Liver (tissue), 9 donors: ENCODE results near the gene TMEM132E. TPM values are rescaled to one million over a fixed set of nuclear protein-coding genes. Genes with fewer than 3 reads are reported as not detected.

Experiments used
- DNase-seq: peaks from one replicate; pipeline ENCODE4 v3.0.0-alpha.2; 2017; ENCODE audit warnings: low spot score
- H3K27ac ChIP-seq, 2 donors: one replicate each; pipeline ENCODE4 v1.7.0; 2013; ENCODE audit warnings: inconsistent platforms in 2 of 2, low read length in 2 of 2, control low read depth in 1 of 2, low read depth in 1 of 2, mild to moderate bottlenecking in 1 of 2
- H3K27me3 ChIP-seq, 4 donors: one replicate each; pipeline versions ENCODE4 v1.6.1 to v1.7.0; 2013; ENCODE audit warnings: low read length in 3 of 4, inconsistent platforms in 1 of 4, mild to moderate bottlenecking in 1 of 4, moderate library complexity in 1 of 4; ENCODE audit not compliant: control insufficient read depth in 4 of 4, insufficient read depth in 4 of 4
- H3K36me3 ChIP-seq, 4 donors: one replicate each; pipeline versions ENCODE4 v1.6.1 to v1.7.0; 2013; ENCODE audit warnings: low read length in 3 of 4, mild to moderate bottlenecking in 3 of 4, low read depth in 1 of 4, moderate library complexity in 1 of 4; ENCODE audit not compliant: control insufficient read depth in 4 of 4, insufficient read depth in 3 of 4
- H3K4me1 ChIP-seq, 4 donors: one replicate each; pipeline versions ENCODE4 v1.6.1 to v1.7.0; 2013; ENCODE audit warnings: low read length in 3 of 4, mild to moderate bottlenecking in 3 of 4, moderate library complexity in 1 of 4; ENCODE audit not compliant: control insufficient read depth in 4 of 4, insufficient read depth in 4 of 4
- H3K4me3 ChIP-seq, 3 donors: one replicate each; pipeline versions ENCODE4 v1.6.1 to v1.7.0; 2013; ENCODE audit warnings: low read length in 3 of 3, control low read depth in 1 of 3, low read depth in 1 of 3, mild to moderate bottlenecking in 1 of 3
- H3K9ac ChIP-seq, 2 donors: one replicate each; pipeline ENCODE4 v1.7.0; 2013; ENCODE audit warnings: low read length in 2 of 2, mild to moderate bottlenecking in 2 of 2, moderate library complexity in 2 of 2, control low read depth in 1 of 2, low read depth in 1 of 2
- H3K9me3 ChIP-seq, 4 donors: one replicate each; pipeline versions ENCODE4 v1.6.1 to v1.7.0; 2013; ENCODE audit warnings: low read length in 3 of 4; ENCODE audit not compliant: control insufficient read depth in 4 of 4
- EGR1 ChIP-seq, 2 donors: IDR thresholded peaks; 2 replicates each; pipeline ENCODE4 v1.6.1; 2016 to 2018; ENCODE audit warnings: antibody characterized with exemption in 2 of 2, low read depth in 2 of 2
- FOXA1 ChIP-seq: IDR thresholded peaks from 2 replicates; pipeline ENCODE4 v1.6.1; 2016; ENCODE audit warnings: antibody characterized with exemption
- FOXA2 ChIP-seq: IDR thresholded peaks from 2 replicates; pipeline ENCODE4 v1.6.1; 2016; ENCODE audit warnings: antibody characterized with exemption
- GABPA ChIP-seq, 2 donors: IDR thresholded peaks in 1 of 2; conservative IDR thresholded peaks in 1 of 2; 2 replicates each; pipeline ENCODE4 v1.6.1; 2016; ENCODE audit warnings: antibody characterized with exemption in 2 of 2, mild to moderate bottlenecking in 1 of 2, moderate library complexity in 1 of 2
- HNF4A ChIP-seq, 2 donors: conservative IDR thresholded peaks; 2 replicates each; pipeline ENCODE4 v1.6.1; 2016; ENCODE audit warnings: antibody characterized with exemption in 2 of 2, mild to moderate bottlenecking in 2 of 2
- HNF4G ChIP-seq: IDR thresholded peaks from 2 replicates; pipeline ENCODE4 v1.6.1; 2016; ENCODE audit warnings: antibody characterized with exemption
- JUND ChIP-seq, 2 donors: IDR thresholded peaks; 2 replicates each; pipeline ENCODE4 v1.6.1; 2016; ENCODE audit warnings: antibody characterized with exemption in 2 of 2
- MAX ChIP-seq: IDR thresholded peaks from 2 replicates; pipeline ENCODE4 v1.6.1; 2016; ENCODE audit warnings: antibody characterized with exemption
- NR2F2 ChIP-seq: IDR thresholded peaks from 2 replicates; pipeline ENCODE4 v1.6.1; 2016; ENCODE audit warnings: antibody characterized with exemption
- RAD21 ChIP-seq, 2 donors: IDR thresholded peaks; 2 replicates each; pipeline ENCODE4 v1.6.1; 2016; ENCODE audit warnings: antibody characterized with exemption in 2 of 2, mild to moderate bottlenecking in 2 of 2
- REST ChIP-seq: IDR thresholded peaks from 2 replicates; pipeline ENCODE4 v1.6.1; 2016; ENCODE audit warnings: antibody characterized with exemption, mild to moderate bottlenecking
- RXRA ChIP-seq, 2 donors: IDR thresholded peaks; 2 replicates each; pipeline ENCODE4 v1.6.1; 2017 to 2018; ENCODE audit warnings: antibody characterized with exemption in 2 of 2, mild to moderate bottlenecking in 1 of 2
- SP1 ChIP-seq: IDR thresholded peaks from 2 replicates; pipeline ENCODE4 v1.6.1; 2018; ENCODE audit warnings: antibody characterized with exemption, mild to moderate bottlenecking
- TAF1 ChIP-seq: conservative IDR thresholded peaks from 2 replicates; pipeline ENCODE4 v1.6.1; 2016; ENCODE audit warnings: antibody characterized with exemption, mild to moderate bottlenecking
- YY1 ChIP-seq: IDR thresholded peaks from 2 replicates; pipeline ENCODE4 v1.6.1; 2016; ENCODE audit warnings: antibody characterized with exemption, mild to moderate bottlenecking
- ZBTB33 ChIP-seq: IDR thresholded peaks from 2 replicates; pipeline ENCODE4 v1.6.1; 2016; ENCODE audit warnings: antibody characterized with exemption
- WGBS: extraction: QIAGEN DNeasy Blood & Tissue Kit; methylation state at CpG from one replicate; pipeline ENCODE4 v1.1.7; 2013; 5-methylcytosine and 5-hydroxymethylcytosine counted together
- polyA plus RNA-seq, 2 donors: library from polyadenylated mRNA; stranded (reverse) in 1 of 2; unstranded in 1 of 2; fragments of 200-250 nt in 1 of 2; fragments of >200 nt in 1 of 2; fragmentation: Nextera tagmentation in 1 of 2; extraction: Ambion mirVana in 1 of 2; gene quantifications; one replicate each; pipeline versions ENCODE4 v1.2.1 to v1.2.3, GENCODE V29; 2013 to 2015
- total RNA-seq, 2 donors: library from RNA; depleted of rRNA; stranded (reverse); fragments of >200 nt; gene quantifications; one replicate each; pipeline ENCODE4 v1.2.3, GENCODE V29; 2014
- TF ChIP-seq, protein P1 (sequence below): fragments of 150-350 bp; IDR thresholded peaks from 2 replicates; pipeline ENCODE4 v1.5.1; 2017; ENCODE audit warnings: improper control_type of control experiment, low read depth, low read length; ENCODE audit not compliant: missing input control
- TF ChIP-seq, protein P2 (sequence below): IDR thresholded peaks from 2 replicates; pipeline ENCODE4 v1.6.1; 2016; ENCODE audit warnings: antibody characterized with exemption
- donor health status: healthy.
- donor health status: healthy.
- donor health status: healthy.
- donor health status: healthy.
- donor health status: healthy.

Gene TMEM132E
- total and polyA plus RNA-seq, 4 donors, result 0.25 to 1.2 (median 0.46) TPM; not detected in 1

DNA sequence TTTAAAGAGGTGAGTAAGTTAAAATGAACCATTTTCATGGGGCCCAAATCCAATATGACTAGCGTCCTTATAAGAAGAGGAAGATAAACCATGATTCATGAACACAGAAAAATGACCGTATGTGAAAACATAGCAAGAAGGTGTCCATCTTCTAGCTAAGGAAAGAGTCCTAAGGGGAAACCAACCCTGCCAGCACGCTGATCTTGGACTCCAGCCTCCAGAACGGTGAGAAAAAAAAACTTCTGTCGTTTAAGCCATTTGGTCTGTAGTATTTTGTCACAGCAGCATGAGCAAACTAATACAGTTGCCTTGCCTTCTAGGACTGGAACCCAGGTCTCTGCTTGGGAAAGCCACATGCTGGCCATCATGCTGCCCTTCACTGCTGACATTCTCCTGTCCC, 4.2 kb upstream of the TMEM132E start:
- peaks cover 0 to 3% (median 1%) of the 10 kb centered on the region in 4 donors for H3K9me3 ChIP-seq
- no peak overlapping the region for H3K4me3 ChIP-seq
- peaks cover 0 to 8% (median 3%) of the 10 kb centered on the region in 4 donors for H3K27me3 ChIP-seq
- peaks cover 13 to 14% (median 14%) of the 10 kb centered on the region in 4 donors for H3K4me1 ChIP-seq
- TF ChIP-seq SP1 (no peak), TAF1 (no peak), RXRA (IDR thresholded peaks at IDR 0.05) (no peak), NR2F2 (no peak), HNF4A (conservative IDR thresholded peaks at IDR 0.05) (no peak), ZBTB33 (no peak), YY1 (no peak), HNF4G (no peak), FOXA2 (no peak), FOXA1 (no peak), GABPA (IDR thresholded peaks at IDR 0.05 in 1 of 2, conservative IDR thresholded peaks at IDR 0.05 in 1 of 2) (no peak), MAX (no peak), RAD21 (IDR thresholded peaks at IDR 0.05) (no peak), JUND (IDR thresholded peaks at IDR 0.05) (no peak), EGR1 (IDR thresholded peaks at IDR 0.05; ENCODE audit: low read depth in 2 of 2) (no peak), REST (no peak)
- TF ChIP-seq, protein P1, sequence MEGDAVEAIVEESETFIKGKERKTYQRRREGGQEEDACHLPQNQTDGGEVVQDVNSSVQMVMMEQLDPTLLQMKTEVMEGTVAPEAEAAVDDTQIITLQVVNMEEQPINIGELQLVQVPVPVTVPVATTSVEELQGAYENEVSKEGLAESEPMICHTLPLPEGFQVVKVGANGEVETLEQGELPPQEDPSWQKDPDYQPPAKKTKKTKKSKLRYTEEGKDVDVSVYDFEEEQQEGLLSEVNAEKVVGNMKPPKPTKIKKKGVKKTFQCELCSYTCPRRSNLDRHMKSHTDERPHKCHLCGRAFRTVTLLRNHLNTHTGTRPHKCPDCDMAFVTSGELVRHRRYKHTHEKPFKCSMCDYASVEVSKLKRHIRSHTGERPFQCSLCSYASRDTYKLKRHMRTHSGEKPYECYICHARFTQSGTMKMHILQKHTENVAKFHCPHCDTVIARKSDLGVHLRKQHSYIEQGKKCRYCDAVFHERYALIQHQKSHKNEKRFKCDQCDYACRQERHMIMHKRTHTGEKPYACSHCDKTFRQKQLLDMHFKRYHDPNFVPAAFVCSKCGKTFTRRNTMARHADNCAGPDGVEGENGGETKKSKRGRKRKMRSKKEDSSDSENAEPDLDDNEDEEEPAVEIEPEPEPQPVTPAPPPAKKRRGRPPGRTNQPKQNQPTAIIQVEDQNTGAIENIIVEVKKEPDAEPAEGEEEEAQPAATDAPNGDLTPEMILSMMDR, result no peak
- TF ChIP-seq, protein P2, sequence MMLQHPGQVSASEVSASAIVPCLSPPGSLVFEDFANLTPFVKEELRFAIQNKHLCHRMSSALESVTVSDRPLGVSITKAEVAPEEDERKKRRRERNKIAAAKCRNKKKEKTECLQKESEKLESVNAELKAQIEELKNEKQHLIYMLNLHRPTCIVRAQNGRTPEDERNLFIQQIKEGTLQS, result no peak
- 81% methylated on average over 5 of the region's 5 CpGs for WGBS
- no peak overlapping the region for H3K27ac ChIP-seq
- H3K36me3 ChIP-seq, result no peaks in the 10 kb centered on the region
- no peak for DNase-seq
- no peak overlapping the region for H3K9ac ChIP-seq
